ENCODE measurements around the gene PDZK1IP1. TPM values are rescaled to one million over a fixed set of nuclear protein-coding genes. Genes with fewer than 3 reads are reported as not detected.

The PDZK1IP1 gene
- total and polyA plus RNA-seq, 2 donors (not counting 3 experiments of a cell fraction or from before 2014, with no cell fraction given), result 0.52 TPM; not detected in 1

DNA sequence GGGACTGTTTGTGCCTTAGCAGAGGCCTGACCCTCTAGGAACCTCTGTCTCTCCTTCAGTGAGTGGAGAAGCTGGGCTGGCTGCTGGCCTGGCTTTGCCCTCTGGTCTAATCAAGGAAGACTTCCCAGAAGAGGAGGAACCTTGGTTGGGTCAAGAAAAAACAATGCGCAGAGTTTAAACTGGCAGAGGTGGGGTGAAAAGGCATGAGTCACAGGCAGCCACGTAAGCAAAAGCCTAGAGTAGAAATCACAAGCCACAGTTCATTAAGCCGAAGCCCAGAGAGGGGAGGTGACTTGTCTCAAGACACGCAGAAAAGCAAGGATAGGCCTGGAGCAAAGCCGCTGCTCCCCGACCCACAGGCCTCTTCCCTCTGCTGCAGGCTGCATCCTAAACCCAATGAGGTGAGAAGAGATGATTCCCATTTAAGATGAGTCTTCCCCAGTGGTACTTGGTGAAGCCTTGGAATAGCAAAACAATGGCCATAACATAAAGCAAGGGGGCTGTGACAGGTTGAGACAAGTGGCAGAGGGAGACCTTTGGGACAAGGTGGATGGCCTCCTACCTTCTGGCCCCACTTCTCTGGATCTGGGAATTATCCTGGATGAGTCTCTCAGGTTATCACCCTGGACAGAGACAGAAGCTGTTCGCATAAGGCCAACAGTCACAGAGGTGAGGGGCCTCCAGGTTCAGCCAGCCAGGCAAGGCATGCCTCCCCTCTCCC, 7.7 kb downstream of the PDZK1IP1 start:
- Histone ChIP-seq H4K20me1 (replicated peaks; ENCODE audit: control insufficient read depth, extremely low read depth, insufficient read depth, low read length) (no peaks in the 10 kb centered on the region), H3K9ac (replicated peaks; ENCODE audit: extremely low read depth, insufficient read depth, low read length) (no peak overlapping the region), H3K4me2 (ENCODE audit: insufficient read depth, low read length) (peak overlapping the region; percentile 11), H3K9me3 (replicated peaks; ENCODE audit: control insufficient read depth, insufficient read depth, low read length) (no peaks in the 10 kb centered on the region), H3K4me1 (ENCODE audit: control insufficient read depth, extremely low read depth, insufficient read depth, low read length) (peaks cover 19% of the 10 kb centered on the region), H3K79me2 (ENCODE audit: control insufficient read depth, insufficient read depth, low read length) (no peaks in the 10 kb centered on the region), H3K27ac (ENCODE audit: insufficient read depth, low read depth, low read length) (no peak overlapping the region), H3K36me3 (ENCODE audit: control insufficient read depth in 2 of 2, extremely low read depth in 1 of 2, insufficient read depth in 2 of 2, low read length in 2 of 2) (no peaks in the 10 kb centered on the region), H3K27me3 (ENCODE audit: control insufficient read depth in 2 of 2, insufficient read depth in 2 of 2, low read length in 2 of 2) (no peaks in the 10 kb centered on the region), H3K4me3 (replicated peaks in 1 of 3; ENCODE audit: insufficient read depth in 1 of 3, low read depth in 1 of 3, low read length in 3 of 3) (no peak overlapping the region), H2AFZ (ENCODE audit: low read depth, low read length) (peak overlapping the region; percentile 12), H3K9me1 (replicated peaks; ENCODE audit: control insufficient read depth, extremely low read depth, insufficient read depth, low read length) (no peaks in the 10 kb centered on the region)
- FAIRE-seq, result peak; percentile 95
- ChIA-PET POLR2A (no interaction called here), CTCF (interaction anchor here (0.6 to 8.1 kb wide), 5 partner anchors 10 to 544 kb away, joined by 3 to 223 read pairs (median 8); partner anchors contain the start of gene FOXD2)
- peak; percentile 75 for DNase-seq (ENCODE audit: low read depth, low spot score)
- dilution Hi-C loops (cut with MboI; ENCODE audit: extremely low pct_ligation_motif_present, low sequenced_read_pairs), result no loop called here
- peak; percentile 40 for TF ChIP-seq JUN (IDR thresholded peaks at IDR 0.05; ENCODE audit: borderline replicate concordance, insufficient read depth, insufficient read length, low read depth)
- no peak for TF ChIP-seq MAX (IDR thresholded peaks at IDR 0.05; ENCODE audit: insufficient read depth, insufficient read length)
- no peak for TF ChIP-seq MYC (IDR thresholded peaks at IDR 0.05; ENCODE audit: low read depth, low read length)
- TF ChIP-seq FOS (IDR thresholded peaks at IDR 0.05; ENCODE audit: borderline replicate concordance, insufficient read depth, low read length), result peak; percentile 69
- no peak for TF ChIP-seq POLR2AphosphoS5 (IDR thresholded peaks at IDR 0.05; ENCODE audit: insufficient read depth, low read depth, low read length)
- no peak for TF ChIP-seq GATA2 (IDR thresholded peaks at IDR 0.05; ENCODE audit: insufficient read depth, insufficient read length, low read depth, low read length)
- intact Hi-C loops (cut with micrococcal nuclease), result no loop called here
- BruUV-seq (replicated peaks), result no TSS peak
